WI38 (cell line): ENCODE results near the gene WIPF1.
"Not testable (repeated sequence)": the region's sequence is repeated elsewhere in the genome, so short reads cannot be mapped to it uniquely, and the experiment has no call there.

Experiments used
- H3K4me3 ChIP-seq: 2 replicates; pipeline ENCODE4 v1.5.1; 2011; ENCODE audit warnings: low read depth, mild to moderate bottlenecking, control low read depth, low read length
- CTCF ChIP-seq: IDR thresholded peaks from 2 replicates; pipeline ENCODE4 v1.5.1; 2012; ENCODE audit warnings: low read depth, mild to moderate bottlenecking, control low read depth, low read length

Gene WIPF1

GRCh38 chr2:174561283-174561971 is 36.2 kb downstream of the WIPF1 start:
- no peak for TF ChIP-seq CTCF

GRCh38 chr2:174560737-174561136 is 36.9 kb downstream of the WIPF1 start:
- H3K4me3 ChIP-seq: no peak overlapping the region
- no peak for TF ChIP-seq CTCF

More at GRCh38 chr2:174561283-174561971, 36.2 kb downstream of the WIPF1 start:
- H3K4me3 ChIP-seq: no peak overlapping the region

GRCh38 chr2:174555998-174556397 is 41.6 kb downstream of the WIPF1 start:
- no peak overlapping the region for H3K4me3 ChIP-seq
- TF ChIP-seq CTCF: no peak

- no peak for TF ChIP-seq CTCF
These were observed 43.0 kb downstream of the WIPF1 start for GRCh38 chr2:174554529-174555150.

GRCh38 chr2:174553811-174554493 is 43.7 kb downstream of the WIPF1 start:
- no peak overlapping the region for H3K4me3 ChIP-seq
- no peak for TF ChIP-seq CTCF

More at GRCh38 chr2:174554529-174555150, 43.0 kb downstream of the WIPF1 start:
- no peak overlapping the region for H3K4me3 ChIP-seq

GRCh38 chr2:174552880-174553279 is 44.7 kb downstream of the WIPF1 start:
- H3K4me3 ChIP-seq: no peak overlapping the region
- TF ChIP-seq CTCF: no peak

- H3K4me3 ChIP-seq: no peak overlapping the region
- TF ChIP-seq CTCF: no peak
These were observed 45.9 kb downstream of the WIPF1 start for GRCh38 chr2:174551697-174552096.

- H3K4me3 ChIP-seq: not testable (repeated sequence)
These were observed 49.0 kb downstream of the WIPF1 start for GRCh38 chr2:174548646-174549045.

GRCh38 chr2:174548021-174548420 is 49.6 kb downstream of the WIPF1 start:
- not testable (repeated sequence) for H3K4me3 ChIP-seq
